ENCODE results near the gene SPOUT1. TPM values are rescaled to one million over a fixed set of nuclear protein-coding genes. Genes with fewer than 3 reads are reported as not detected.

Gene SPOUT1
- total and polyA plus RNA-seq, 2 of the 13 experiments (the other 11 are each of a cell fraction or from before 2014, with no cell fraction given): 39.0 to 45.8 TPM

- TF ChIP-seq, protein P1, sequence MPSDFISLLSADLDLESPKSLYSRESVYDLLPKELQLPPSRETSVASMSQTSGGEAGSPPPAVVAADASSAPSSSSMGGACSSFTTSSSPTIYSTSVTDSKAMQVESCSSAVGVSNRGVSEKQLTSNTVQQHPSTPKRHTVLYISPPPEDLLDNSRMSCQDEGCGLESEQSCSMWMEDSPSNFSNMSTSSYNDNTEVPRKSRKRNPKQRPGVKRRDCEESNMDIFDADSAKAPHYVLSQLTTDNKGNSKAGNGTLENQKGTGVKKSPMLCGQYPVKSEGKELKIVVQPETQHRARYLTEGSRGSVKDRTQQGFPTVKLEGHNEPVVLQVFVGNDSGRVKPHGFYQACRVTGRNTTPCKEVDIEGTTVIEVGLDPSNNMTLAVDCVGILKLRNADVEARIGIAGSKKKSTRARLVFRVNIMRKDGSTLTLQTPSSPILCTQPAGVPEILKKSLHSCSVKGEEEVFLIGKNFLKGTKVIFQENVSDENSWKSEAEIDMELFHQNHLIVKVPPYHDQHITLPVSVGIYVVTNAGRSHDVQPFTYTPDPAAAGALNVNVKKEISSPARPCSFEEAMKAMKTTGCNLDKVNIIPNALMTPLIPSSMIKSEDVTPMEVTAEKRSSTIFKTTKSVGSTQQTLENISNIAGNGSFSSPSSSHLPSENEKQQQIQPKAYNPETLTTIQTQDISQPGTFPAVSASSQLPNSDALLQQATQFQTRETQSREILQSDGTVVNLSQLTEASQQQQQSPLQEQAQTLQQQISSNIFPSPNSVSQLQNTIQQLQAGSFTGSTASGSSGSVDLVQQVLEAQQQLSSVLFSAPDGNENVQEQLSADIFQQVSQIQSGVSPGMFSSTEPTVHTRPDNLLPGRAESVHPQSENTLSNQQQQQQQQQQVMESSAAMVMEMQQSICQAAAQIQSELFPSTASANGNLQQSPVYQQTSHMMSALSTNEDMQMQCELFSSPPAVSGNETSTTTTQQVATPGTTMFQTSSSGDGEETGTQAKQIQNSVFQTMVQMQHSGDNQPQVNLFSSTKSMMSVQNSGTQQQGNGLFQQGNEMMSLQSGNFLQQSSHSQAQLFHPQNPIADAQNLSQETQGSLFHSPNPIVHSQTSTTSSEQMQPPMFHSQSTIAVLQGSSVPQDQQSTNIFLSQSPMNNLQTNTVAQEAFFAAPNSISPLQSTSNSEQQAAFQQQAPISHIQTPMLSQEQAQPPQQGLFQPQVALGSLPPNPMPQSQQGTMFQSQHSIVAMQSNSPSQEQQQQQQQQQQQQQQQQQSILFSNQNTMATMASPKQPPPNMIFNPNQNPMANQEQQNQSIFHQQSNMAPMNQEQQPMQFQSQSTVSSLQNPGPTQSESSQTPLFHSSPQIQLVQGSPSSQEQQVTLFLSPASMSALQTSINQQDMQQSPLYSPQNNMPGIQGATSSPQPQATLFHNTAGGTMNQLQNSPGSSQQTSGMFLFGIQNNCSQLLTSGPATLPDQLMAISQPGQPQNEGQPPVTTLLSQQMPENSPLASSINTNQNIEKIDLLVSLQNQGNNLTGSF (CRISPR knock-in tag; IDR thresholded peaks at IDR 0.05): peak; percentile 97
- TF ChIP-seq ZNF768 (CRISPR knock-in tag; IDR thresholded peaks at IDR 0.05) (peak; percentile 81), YEATS2 (CRISPR knock-in tag; IDR thresholded peaks at IDR 0.05; ENCODE audit: borderline replicate concordance) (peak; percentile 89), NR3C1 (CRISPR knock-in tag; IDR thresholded peaks at IDR 0.05) (no peak), USF2 (IDR thresholded peaks at IDR 0.05; ENCODE audit: low read depth, low read length) (peak; percentile 35; the same call in 1 of the 2 replicates), USF2 (CRISPR knock-in tag; IDR thresholded peaks at IDR 0.05; ENCODE audit: borderline replicate concordance) (peak; percentile 92), GATA4 (IDR thresholded peaks at IDR 0.05; ENCODE audit: borderline replicate concordance, low read depth) (no peak), GMEB1 (CRISPR knock-in tag; IDR thresholded peaks at IDR 0.05; ENCODE audit: borderline replicate concordance) (peak; percentile 94), NFKBIZ (CRISPR knock-in tag; IDR thresholded peaks at IDR 0.05) (peak; percentile 78; the same call in 1 of the 2 replicates), ESRRA (CRISPR knock-in tag; IDR thresholded peaks at IDR 0.05; ENCODE audit: low read depth) (peak; percentile 89), SMAD9 (CRISPR knock-in tag; IDR thresholded peaks at IDR 0.05) (no peak), ZNF781 (CRISPR knock-in tag; IDR thresholded peaks at IDR 0.05; ENCODE audit: borderline replicate concordance, not compliant biosample characterization) (peak; percentile 89), ZFP37 (CRISPR knock-in tag; IDR thresholded peaks at IDR 0.05; ENCODE audit: borderline replicate concordance) (peak; percentile 93)
- TF ChIP-seq, protein P2, sequence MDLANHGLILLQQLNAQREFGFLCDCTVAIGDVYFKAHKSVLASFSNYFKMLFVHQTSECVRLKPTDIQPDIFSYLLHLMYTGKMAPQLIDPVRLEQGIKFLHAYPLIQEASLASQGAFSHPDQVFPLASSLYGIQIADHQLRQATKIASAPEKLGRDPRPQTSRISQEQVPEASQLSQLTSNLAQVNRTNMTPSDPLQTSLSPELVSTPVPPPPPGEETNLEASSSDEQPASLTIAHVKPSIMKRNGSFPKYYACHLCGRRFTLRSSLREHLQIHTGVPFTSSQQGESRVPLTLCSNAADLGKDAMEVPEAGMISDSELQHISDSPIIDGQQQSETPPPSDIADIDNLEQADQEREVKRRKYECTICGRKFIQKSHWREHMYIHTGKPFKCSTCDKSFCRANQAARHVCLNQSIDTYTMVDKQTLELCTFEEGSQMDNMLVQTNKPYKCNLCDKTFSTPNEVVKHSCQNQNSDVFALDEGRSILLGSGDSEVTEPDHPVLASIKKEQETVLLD (CRISPR knock-in tag; IDR thresholded peaks at IDR 0.05; ENCODE audit: low read depth): peak; percentile 99
- TF ChIP-seq, protein P3, sequence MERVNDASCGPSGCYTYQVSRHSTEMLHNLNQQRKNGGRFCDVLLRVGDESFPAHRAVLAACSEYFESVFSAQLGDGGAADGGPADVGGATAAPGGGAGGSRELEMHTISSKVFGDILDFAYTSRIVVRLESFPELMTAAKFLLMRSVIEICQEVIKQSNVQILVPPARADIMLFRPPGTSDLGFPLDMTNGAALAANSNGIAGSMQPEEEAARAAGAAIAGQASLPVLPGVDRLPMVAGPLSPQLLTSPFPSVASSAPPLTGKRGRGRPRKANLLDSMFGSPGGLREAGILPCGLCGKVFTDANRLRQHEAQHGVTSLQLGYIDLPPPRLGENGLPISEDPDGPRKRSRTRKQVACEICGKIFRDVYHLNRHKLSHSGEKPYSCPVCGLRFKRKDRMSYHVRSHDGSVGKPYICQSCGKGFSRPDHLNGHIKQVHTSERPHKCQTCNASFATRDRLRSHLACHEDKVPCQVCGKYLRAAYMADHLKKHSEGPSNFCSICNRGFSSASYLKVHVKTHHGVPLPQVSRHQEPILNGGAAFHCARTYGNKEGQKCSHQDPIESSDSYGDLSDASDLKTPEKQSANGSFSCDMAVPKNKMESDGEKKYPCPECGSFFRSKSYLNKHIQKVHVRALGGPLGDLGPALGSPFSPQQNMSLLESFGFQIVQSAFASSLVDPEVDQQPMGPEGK (CRISPR knock-in tag; IDR thresholded peaks at IDR 0.05): peak; percentile 99
Observed at GRCh38 chr9:128786681-128787601, 42.7 kb downstream of the SPOUT1 start, which contains the start of gene TBC1D13 (continued).
